DMS79 (cell line): ENCODE results near the gene LRP10.
A peak's percentile ranks its signal among the peaks of the same experiment; 100 is the strongest.

Experiments
- DNase-seq: peaks from one replicate; lab custom pipeline; 2025; lab: John Stamatoyannopoulos, UW

The LRP10 gene

DNA sequence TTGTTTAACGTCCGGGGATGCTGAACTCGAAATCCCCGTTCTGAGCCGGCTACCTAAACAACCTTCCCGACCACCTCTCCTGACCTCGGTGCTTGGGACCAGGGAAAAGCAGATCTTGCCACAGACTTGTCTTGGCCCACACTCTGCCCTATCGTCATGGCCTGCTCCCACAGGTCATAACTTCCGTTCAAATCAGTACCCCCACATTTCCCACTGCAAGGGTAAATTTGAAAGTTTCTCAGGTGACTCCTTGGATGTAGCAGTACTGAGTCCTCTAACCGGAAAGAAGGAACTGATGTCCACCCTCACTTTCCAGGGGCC lies 48.0 kb downstream of the LRP10 start:
- no peak for DNase-seq

DNA sequence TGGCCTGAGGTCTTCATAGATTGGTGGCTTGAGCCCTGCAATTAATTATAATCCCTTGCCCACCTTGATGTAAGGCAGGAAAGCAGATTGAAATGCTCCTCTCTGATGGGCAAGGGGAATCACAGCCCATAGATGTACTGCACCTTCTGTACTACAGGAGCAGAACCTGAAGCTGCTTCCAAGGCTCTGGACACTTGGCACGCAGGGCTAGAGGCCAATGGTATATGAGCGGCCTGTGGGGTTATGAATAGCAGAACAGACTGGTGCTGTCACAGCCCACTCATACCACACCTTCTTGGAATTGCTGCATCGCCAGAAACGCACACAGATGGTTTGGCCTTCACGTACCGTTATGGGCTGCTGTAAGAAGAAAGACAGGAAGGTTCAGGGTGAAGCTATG lies 49.2 kb downstream of the LRP10 start:
- DNase-seq, result no peak

DNA sequence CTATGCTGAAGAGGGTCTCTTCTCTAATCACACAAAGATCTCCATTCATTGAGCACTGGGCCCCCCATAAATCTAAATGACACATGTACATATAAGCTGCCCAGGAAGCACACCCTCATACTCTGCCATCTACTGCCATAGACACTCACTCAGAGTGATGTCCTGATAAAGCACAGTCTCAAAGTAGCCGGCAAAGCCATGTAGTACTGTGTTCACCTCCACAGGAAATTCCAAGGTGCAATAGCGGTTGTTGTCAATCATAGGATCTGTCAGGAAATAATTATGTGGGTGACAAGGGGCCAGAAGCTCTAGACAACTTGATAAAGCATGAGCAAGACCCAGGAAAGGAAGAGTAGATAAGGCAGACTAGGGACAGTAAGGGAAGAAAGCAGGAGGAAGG lies 50.8 kb downstream of the LRP10 start:
- no peak for DNase-seq

DNA sequence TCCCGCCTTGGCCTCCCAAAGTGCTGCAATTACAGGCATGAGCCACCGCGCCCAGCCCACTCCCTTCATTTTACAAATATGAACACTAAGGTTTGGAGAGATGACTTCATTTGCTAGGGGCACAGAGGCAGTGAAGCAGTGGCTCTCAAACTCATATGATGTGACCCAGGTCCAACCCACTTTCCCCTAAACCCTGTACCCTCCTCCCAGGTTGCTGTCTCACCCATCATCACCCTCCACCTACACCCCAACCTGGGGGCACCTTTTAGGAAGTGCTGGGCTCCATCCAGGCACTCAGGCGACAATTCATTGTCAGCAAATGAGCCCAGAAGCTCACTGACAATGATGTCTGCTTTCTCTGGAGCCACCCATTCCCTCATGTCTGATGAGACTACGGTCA lies 52.2 kb downstream of the LRP10 start:
- no peak for DNase-seq

DNA sequence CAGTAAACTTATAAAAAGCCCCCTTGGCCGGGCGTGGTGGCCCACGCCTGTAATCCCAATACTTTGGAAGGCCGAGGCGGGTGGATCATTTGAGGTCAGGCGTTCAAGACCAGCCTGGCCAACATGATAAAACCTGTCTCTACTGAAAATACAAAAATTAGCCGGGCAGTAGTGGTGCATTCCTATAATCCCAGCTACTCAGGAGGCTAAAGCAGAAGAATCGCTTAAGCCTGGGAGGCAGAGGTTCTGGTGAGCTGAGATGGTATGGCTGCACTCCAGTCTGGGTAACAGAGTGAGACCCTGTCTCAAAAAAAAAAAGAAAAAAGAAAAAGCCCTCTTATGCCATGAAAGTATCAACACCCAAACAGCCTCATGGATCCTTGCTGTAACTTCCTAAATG lies 54.0 kb downstream of the LRP10 start:
- no peak for DNase-seq

DNA sequence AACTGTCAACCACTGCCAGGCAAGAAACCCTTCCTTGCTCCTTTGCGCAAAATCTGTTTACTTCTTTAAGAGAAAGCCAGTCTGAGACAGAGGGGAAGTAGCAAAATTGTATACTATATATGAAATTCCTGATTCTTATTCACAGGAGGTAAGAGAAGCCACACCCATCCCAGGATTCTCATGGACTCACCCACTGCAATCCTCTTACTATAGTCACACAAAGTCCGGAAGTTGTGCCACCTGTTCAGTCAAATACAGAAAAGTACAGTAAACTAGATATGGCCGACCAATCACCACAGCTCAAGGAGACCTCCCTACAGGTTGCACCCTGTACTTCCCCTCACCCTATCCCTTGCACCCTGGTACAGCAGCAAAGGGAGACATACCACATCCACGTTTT lies 54.8 kb downstream of the LRP10 start:
- DNase-seq, result no peak

DNA sequence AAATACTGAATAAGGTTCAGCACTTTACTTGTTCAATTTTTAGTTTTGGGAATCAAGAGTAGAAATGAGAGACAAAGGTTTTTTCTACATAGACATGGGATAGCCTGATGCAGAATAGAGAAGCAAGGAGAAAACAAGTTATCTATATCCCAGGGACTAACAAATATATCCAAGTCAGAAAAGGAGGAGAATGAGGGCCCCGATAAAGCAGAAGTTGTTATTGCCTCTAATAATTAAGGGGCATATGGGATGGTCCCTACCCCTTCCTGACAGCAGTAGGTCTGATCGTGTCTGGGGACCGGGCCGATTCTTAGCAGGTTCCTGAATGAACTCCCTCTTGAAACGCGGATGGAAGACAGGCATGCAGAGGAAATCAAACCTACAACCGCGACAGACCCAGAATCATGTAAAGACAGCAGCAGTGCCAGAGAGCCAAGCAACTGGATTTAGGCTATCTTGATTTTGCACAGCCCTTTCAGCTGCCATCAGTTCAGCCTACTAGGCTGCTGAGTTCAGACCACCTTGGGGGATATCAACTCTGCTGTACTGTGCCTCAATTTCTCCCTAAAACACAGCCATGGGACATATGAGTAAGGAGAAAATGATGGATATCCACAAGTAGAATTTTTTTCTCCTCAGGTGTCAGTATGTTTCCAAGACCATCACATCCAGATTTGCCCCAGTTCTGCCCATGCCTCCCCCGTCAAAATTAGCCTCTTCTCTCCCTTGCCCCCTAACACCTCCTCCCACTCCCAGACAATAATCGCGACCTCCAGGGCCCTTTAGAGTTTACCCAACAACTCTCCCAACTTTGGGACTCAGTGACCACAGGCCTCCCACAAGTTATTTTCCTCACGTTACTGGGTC lies 56.9 kb downstream of the LRP10 start:
- no peak for DNase-seq

DNA sequence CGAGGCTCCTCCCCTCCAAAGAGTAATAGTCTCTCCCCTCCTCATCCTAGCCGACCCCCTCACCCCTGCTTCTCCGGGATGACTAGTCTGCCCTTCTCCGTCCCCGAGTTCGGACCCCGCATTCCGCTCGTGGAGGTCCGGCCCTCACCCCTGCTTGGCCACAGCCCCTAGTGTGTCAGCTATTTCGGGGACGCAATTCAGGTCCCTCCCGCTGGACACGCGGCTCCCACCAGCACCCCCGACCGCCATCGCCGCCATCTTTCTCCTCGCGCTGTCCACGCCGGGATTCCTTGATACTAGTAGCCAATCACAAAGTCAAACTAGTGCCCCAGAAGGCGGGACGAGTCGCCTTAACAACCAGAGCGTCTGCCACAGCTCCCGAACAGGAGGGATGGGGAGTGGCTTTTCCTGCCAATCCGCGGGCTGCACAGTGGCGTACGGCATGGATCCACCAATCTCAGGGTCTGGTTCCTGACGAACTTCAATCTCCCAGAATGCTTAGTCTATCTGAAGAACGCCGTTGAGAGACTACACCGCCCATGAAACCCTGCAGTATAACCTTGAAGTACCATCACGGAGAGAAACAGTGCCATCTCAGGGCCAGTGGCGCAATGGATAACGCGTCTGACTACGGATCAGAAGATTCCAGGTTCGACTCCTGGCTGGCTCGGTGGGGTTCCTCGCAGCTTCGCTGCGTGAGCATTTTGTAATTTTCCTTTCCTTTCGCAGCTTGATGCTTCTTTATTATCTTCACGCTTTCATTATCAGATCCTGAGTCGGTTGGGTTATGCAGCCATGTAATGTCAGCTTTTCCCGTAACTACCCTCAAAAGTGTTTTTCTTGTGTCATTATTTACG lies 57.8 kb downstream of the LRP10 start, which contains the start of gene PRMT5:
Gene PRMT5 (minus strand): TSS at position 273 of the 857 bp plus-strand sequence. CDS start 15 bp downstream, at position 258.
- DNase-seq, result peak; percentile 100

DNA sequence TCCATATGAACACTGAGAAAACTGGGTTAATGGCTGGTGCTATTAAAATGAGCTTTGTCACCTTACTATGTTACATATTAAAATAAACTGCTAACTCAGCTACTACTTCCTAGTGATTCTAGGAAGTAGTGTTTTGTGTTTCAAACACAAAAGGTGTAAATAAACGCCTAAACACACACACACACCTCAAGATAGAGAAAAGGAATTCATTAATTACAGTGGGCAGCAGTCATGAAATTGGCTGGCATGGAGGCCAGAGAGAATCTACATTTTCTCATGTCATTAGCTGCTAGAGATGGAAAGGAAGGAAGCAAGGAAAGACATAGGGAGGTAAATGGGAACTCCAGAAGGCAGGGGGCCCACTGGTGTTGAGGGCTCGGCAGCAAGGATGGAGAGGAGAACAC lies 58.4 kb downstream of the LRP10 start:
- no peak for DNase-seq
